PC-3 (cell line): ENCODE data around the gene MAEA.

Source experiments
- EZH2 ChIP-seq: fragments of 300-600 bp; sonication (generic); IDR thresholded peaks from one replicate; pipeline ENCODE4 v1.6.1; 2017; ENCODE audit warnings: antibody characterized with exemption, mild to moderate bottlenecking, low read length; ENCODE audit not compliant: unreplicated experiment
- TF ChIP-seq, protein P1 (sequence below): fragments of 300-600 bp; sonication (generic); conservative IDR thresholded peaks from 2 replicates; pipeline ENCODE4 v1.5.1; 2017; ENCODE audit warnings: antibody characterized with exemption, low read depth, mild to moderate bottlenecking, low read length

DNA sequence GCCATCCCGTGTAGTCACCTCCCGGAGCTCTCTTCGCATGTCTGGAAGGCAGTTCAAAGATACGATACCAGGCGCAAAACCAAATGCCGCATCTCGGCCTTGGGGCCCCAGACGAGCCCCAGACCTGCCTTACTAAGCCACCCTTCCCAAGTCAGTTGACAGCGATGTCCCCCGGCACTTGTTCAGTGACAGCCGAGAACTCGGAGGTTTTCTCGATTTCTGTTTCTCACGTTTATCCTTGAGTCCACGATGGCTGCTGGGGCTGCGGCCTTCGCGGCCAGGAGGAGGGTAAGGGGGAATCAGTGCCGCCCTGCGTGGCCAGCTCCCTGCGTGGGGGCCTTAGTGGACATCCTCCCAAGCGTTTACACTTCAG, 7.3 kb downstream of the MAEA start:
- TF ChIP-seq, protein P1, sequence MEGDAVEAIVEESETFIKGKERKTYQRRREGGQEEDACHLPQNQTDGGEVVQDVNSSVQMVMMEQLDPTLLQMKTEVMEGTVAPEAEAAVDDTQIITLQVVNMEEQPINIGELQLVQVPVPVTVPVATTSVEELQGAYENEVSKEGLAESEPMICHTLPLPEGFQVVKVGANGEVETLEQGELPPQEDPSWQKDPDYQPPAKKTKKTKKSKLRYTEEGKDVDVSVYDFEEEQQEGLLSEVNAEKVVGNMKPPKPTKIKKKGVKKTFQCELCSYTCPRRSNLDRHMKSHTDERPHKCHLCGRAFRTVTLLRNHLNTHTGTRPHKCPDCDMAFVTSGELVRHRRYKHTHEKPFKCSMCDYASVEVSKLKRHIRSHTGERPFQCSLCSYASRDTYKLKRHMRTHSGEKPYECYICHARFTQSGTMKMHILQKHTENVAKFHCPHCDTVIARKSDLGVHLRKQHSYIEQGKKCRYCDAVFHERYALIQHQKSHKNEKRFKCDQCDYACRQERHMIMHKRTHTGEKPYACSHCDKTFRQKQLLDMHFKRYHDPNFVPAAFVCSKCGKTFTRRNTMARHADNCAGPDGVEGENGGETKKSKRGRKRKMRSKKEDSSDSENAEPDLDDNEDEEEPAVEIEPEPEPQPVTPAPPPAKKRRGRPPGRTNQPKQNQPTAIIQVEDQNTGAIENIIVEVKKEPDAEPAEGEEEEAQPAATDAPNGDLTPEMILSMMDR: no peak
- TF ChIP-seq EZH2: no peak
